Spleen (tissue), 7 donors: ENCODE measurements around the gene CASP3.

ENCODE experiments used
- POLR2A ChIP-seq, 3 donors: fragments of 450-650 bp; IDR thresholded peaks; one replicate each; pipeline ENCODE4 v1.5.1; 2017; ENCODE audit warnings: antibody characterized with exemption in 3 of 3, mild to moderate bottlenecking in 1 of 3
- POLR2AphosphoS5 ChIP-seq, 3 donors: sonication (generic); formaldehyde crosslinking; IDR thresholded peaks; one replicate each; pipeline ENCODE4 v1.5.1; 2017; ENCODE audit warnings: antibody characterized with exemption in 3 of 3
- TF ChIP-seq, protein P1 (sequence below), 11 experiments: fragments of 200-600 bp in 7 of 11; fragments of 450-650 bp in 4 of 11; sonication (generic) in 4 of 11; IDR thresholded peaks in 8 of 11; conservative IDR thresholded peaks in 3 of 11; 1 replicate in 7 of 11; 2 replicates in 4 of 11; pipeline versions ENCODE4 v1.4.0 to v1.8.0; 2016 to 2021; ENCODE audit warnings: antibody characterized with exemption in 11 of 11, inconsistent platforms in 4 of 11, mild to moderate bottlenecking in 1 of 11
- donor health status: DM: no; HTN: no; CAD: no; lungs with moderate emphysema.
- donor health status: DM: no; HTN: no; CAD: no.
- donor health status: DM: no; HTN: no; CAD: no.

- TF ChIP-seq, protein P1, sequence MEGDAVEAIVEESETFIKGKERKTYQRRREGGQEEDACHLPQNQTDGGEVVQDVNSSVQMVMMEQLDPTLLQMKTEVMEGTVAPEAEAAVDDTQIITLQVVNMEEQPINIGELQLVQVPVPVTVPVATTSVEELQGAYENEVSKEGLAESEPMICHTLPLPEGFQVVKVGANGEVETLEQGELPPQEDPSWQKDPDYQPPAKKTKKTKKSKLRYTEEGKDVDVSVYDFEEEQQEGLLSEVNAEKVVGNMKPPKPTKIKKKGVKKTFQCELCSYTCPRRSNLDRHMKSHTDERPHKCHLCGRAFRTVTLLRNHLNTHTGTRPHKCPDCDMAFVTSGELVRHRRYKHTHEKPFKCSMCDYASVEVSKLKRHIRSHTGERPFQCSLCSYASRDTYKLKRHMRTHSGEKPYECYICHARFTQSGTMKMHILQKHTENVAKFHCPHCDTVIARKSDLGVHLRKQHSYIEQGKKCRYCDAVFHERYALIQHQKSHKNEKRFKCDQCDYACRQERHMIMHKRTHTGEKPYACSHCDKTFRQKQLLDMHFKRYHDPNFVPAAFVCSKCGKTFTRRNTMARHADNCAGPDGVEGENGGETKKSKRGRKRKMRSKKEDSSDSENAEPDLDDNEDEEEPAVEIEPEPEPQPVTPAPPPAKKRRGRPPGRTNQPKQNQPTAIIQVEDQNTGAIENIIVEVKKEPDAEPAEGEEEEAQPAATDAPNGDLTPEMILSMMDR (IDR thresholded peaks at IDR 0.05 in 8 of 11, conservative IDR thresholded peaks at IDR 0.05 in 3 of 11) = no peak
- no peak for TF ChIP-seq POLR2AphosphoS5 (IDR thresholded peaks at IDR 0.05)
- no peak for TF ChIP-seq POLR2A (IDR thresholded peaks at IDR 0.05)
Observed at GRCh38 chr4:184688005-184688404, 38.8 kb upstream of the CASP3 start.
